ENCODE data around the gene SLC2A9.

SLC2A9 gene

GRCh38 chr4:9963328-9963727 lies 58.0 kb downstream of the SLC2A9 start:
- H3K4me1 ChIP-seq (ENCODE audit: insufficient read depth, low read length): no peaks in the 10 kb centered on the region
- no peaks in the 10 kb centered on the region for H3K9me3 ChIP-seq (ENCODE audit: control insufficient read depth, insufficient read depth, low read length)
- no peaks in the 10 kb centered on the region for H3K36me3 ChIP-seq (ENCODE audit: insufficient read depth, low read length)
- H3K9ac ChIP-seq (ENCODE audit: low read depth, low read length): no peak overlapping the region

GRCh38 chr4:9962611-9963314 lies 58.5 kb downstream of the SLC2A9 start:
- H3K9me3 ChIP-seq (ENCODE audit: control insufficient read depth, insufficient read depth, low read length): no peaks in the 10 kb centered on the region
- H3K36me3 ChIP-seq (ENCODE audit: insufficient read depth, low read length): no peaks in the 10 kb centered on the region
- no peak overlapping the region for H3K9ac ChIP-seq (ENCODE audit: low read depth, low read length)
- H3K4me1 ChIP-seq (ENCODE audit: insufficient read depth, low read length): no peaks in the 10 kb centered on the region

- H3K4me1 ChIP-seq (ENCODE audit: insufficient read depth, low read length): peaks cover 5% of the 10 kb centered on the region; the same call in 1 of the 2 replicates
- no peaks in the 10 kb centered on the region for H3K9me3 ChIP-seq (ENCODE audit: control insufficient read depth, insufficient read depth, low read length)
- no peak overlapping the region for H3K9ac ChIP-seq (ENCODE audit: low read depth, low read length)
- H3K36me3 ChIP-seq (ENCODE audit: insufficient read depth, low read length): no peaks in the 10 kb centered on the region
Observed at GRCh38 chr4:9954468-9954867, 66.8 kb downstream of the SLC2A9 start.

DNA sequence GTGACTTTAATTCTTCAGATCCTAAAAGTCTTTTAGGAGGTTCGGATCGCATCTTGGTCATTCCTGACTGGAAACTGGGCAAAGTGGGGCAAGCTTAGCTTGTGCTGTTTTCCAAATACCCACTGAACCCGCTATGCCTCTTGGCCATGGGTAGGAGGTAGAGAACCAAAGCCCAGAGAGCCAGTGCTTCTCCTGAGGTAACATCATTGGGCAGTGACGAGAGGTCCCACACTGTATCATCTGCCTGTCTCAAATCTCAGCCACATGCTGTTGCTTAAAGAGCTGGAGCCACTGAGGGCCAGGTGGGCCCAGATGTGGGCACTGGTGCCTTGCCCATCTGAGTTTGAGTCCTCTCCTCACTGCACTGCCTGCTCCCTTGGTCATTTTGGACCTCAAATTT lies 68.2 kb downstream of the SLC2A9 start:
- Histone ChIP-seq H3K9ac (ENCODE audit: low read depth, low read length) (no peak overlapping the region), H3K9me3 (ENCODE audit: control insufficient read depth, insufficient read depth, low read length) (no peaks in the 10 kb centered on the region), H3K4me1 (ENCODE audit: insufficient read depth, low read length) (peaks cover 8% of the 10 kb centered on the region; the same call in 1 of the 2 replicates), H3K36me3 (ENCODE audit: insufficient read depth, low read length) (no peaks in the 10 kb centered on the region)

DNA sequence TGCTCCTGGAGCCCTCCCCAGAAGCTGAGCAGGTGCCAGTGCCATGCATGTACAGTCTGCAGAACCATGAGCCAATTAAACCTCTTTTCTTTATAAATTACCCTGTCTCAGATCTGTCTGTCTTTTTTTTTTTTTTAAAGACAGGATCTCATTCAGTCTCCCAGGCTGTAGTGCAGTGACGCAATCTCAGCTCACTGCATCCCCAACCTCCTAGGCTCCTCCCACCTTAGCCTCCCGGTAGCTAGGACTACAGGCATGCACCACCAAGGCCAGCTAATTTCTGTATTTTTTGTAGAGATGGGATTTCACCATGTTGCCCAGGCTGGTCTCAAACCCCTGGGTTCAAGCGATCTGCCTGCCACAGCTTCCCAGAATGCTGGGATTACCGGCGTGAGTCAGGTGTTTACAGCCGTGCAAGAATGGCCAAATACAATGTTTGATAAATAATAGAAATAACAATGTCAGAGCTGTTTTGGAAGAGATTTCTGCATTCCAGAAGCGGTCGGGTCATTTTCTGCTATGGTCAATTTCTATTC lies 68.8 kb downstream of the SLC2A9 start:
- peaks cover 8% of the 10 kb centered on the region; the same call in 1 of the 2 replicates for H3K4me1 ChIP-seq (ENCODE audit: insufficient read depth, low read length)
- no peaks in the 10 kb centered on the region for H3K36me3 ChIP-seq (ENCODE audit: insufficient read depth, low read length)
- no peak overlapping the region for H3K9ac ChIP-seq (ENCODE audit: low read depth, low read length)
- H3K9me3 ChIP-seq (ENCODE audit: control insufficient read depth, insufficient read depth, low read length): no peaks in the 10 kb centered on the region

GRCh38 chr4:9949573-9949972 lies 71.7 kb downstream of the SLC2A9 start:
- Histone ChIP-seq H3K4me1 (ENCODE audit: insufficient read depth, low read length) (peaks cover 8% of the 10 kb centered on the region; the same call in 1 of the 2 replicates), H3K9ac (ENCODE audit: low read depth, low read length) (no peak overlapping the region), H3K9me3 (ENCODE audit: control insufficient read depth, insufficient read depth, low read length) (no peaks in the 10 kb centered on the region), H3K36me3 (ENCODE audit: insufficient read depth, low read length) (no peaks in the 10 kb centered on the region)

DNA sequence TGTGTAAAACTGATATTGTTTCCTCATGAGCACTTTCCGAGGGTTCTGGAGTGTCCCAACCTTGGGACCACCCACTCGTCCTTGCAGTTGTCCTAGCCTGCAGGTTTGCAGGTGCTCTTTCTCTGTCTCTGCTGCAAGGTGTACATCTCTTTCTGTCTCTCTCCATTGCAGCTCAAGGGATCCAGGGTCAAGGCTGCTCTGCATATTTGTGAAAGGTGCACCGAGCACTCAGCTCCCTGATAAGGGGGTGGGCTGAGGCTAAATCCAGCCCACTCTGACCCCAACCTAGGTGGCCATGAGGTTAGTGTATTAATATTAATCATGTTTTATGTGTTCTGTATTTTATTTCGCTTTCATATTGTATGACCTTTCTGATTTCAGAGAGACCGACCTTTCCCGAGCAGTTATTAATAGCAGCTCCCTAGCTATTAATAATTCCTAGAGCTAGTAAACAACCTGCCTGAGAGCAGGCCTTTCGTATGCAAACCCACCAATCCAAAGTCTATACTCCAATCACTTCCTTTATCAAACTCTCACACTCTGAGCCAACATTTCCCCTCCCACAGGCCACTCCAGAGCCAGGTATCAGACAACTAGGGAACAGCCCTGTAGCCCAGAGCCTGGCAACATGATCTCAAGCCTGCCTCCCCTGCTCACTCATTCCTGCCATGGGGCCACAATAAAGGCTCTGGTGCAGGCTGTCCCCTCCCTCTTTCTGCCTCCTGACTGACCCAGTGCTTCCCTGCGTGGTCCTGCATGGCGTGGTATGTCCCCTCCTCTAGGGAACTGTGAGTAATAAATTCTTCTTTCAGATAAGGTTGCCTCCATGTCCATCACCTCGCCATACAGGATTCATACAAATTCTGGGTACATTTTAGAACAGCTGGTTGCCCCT lies 73.9 kb downstream of the SLC2A9 start:
- no peaks in the 10 kb centered on the region for H3K36me3 ChIP-seq (ENCODE audit: insufficient read depth, low read length)
- H3K4me1 ChIP-seq (ENCODE audit: insufficient read depth, low read length): peaks cover 8% of the 10 kb centered on the region; the same call in 1 of the 2 replicates
- H3K9me3 ChIP-seq (ENCODE audit: control insufficient read depth, insufficient read depth, low read length): no peaks in the 10 kb centered on the region
- H3K9ac ChIP-seq (ENCODE audit: low read depth, low read length): no peak overlapping the region

DNA sequence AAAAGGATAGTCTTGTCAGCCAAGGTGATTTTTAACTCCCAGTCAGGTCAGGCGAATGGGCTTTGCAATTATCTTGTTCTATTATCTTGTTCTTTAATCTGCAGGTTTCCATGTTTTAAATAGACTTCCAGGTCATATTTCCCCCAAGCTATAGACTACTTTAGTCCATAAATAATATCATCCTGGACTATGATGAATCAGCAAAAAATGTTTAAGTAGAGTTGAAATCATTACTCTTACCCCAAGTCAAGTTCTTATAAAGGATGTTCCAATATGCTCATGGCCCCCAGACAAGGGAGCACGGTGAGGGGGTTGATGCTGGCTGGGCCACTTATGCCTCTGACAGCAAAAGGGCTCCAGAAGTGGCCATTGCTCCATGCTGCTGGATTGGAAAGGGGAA lies 75.1 kb downstream of the SLC2A9 start:
- H3K9ac ChIP-seq (ENCODE audit: low read depth, low read length): no peak overlapping the region
- no peaks in the 10 kb centered on the region for H3K36me3 ChIP-seq (ENCODE audit: insufficient read depth, low read length)

DNA sequence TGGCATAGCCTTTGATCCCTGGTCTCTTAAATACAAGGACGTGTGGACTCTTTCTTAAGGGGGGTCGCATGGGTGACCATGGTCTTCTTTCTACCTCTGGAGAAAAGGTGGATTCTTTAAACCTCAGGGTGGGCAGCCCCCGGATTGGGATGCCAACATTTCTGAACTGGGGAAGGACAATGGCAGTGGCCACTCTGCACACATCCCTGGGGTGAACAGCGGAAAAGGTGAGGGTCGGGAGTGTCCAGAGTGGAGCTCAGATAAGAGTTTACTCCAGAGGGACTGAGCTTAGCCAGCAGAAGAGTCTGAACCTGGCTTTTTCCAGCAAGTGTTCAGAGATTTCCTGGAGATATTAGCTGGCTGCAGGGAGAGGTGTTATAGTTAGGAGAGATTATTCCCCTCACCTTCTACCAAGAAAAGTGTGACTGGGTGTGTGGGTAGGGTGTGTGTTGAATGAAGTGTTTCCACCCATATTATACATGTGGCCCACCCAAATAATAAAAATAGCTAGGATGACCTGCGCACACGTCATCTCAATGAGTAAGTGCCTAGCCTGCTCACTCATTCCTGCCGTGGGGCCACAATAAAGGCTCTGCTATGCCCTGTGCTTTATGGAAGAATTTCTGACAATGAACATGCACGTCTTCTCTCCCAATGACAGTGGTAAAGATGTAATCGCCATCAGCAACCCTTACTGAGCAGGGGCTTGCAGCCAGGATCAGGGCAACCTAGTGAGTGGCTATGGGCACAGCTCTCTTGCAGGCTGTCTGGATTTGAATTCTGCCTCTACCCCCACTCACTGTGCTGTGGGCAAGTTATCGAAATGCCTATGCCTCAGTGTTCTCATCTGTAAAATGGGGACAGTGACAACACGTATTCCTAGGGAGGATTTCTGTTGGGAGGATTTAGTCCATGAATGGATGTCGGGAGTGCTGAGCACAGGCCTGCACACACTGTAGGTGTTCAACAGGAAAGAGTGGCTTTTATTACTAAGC lies 76.6 kb downstream of the SLC2A9 start:
- Histone ChIP-seq H3K4me1 (ENCODE audit: insufficient read depth, low read length) (peaks cover 9% of the 10 kb centered on the region), H3K36me3 (ENCODE audit: insufficient read depth, low read length) (no peaks in the 10 kb centered on the region), H3K9ac (ENCODE audit: low read depth, low read length) (no peak overlapping the region), H3K9me3 (ENCODE audit: control insufficient read depth, insufficient read depth, low read length) (no peaks in the 10 kb centered on the region)

More for the DNA sequence above, 75.1 kb downstream of the SLC2A9 start:
- H3K4me1 ChIP-seq (ENCODE audit: insufficient read depth, low read length): peaks cover 8% of the 10 kb centered on the region; the same call in 1 of the 2 replicates
- no peaks in the 10 kb centered on the region for H3K9me3 ChIP-seq (ENCODE audit: control insufficient read depth, insufficient read depth, low read length)

GRCh38 chr4:9943761-9944160 lies 77.5 kb downstream of the SLC2A9 start:
- Histone ChIP-seq H3K9me3 (ENCODE audit: control insufficient read depth, insufficient read depth, low read length) (no peaks in the 10 kb centered on the region), H3K36me3 (ENCODE audit: insufficient read depth, low read length) (no peaks in the 10 kb centered on the region), H3K9ac (ENCODE audit: low read depth, low read length) (no peak overlapping the region), H3K4me1 (ENCODE audit: insufficient read depth, low read length) (peaks cover 11% of the 10 kb centered on the region; the same call in 1 of the 2 replicates)

DNA sequence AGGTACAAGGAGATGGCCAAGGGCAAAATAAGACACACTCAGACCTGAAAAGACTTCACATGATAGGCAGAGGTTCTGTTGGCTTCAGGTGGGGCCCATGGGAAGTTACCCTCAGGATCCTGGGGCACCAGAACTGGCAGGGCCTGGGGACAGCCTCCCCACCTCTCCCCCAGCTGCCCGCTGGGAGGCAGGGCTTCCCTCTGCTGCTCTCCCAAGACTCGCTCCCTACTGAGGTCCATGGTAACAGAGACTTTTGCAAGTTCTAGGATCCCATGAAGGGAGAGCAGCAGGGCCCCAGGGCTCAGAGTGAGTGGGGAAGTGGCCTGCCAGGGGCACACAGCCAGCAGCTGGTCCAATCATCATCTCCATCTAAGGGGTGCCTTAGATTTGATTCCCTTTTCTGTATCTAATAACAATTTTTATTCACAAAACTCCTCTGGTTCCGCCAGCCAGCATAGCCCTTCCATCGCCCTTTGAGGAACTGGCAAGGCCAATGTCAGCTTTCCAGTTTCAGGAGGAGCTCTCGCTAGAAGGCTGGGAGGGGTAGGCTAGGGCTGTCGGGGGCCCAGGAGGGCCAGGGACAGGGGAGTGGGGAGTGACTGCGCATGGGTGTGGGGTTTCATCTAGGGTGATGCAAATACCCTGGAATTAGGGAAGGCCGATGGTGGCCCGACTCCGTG lies 78.2 kb downstream of the SLC2A9 start:
- Histone ChIP-seq H3K9me3 (ENCODE audit: control insufficient read depth, insufficient read depth, low read length) (no peaks in the 10 kb centered on the region), H3K4me1 (ENCODE audit: insufficient read depth, low read length) (peaks cover 14% of the 10 kb centered on the region; the same call in 1 of the 2 replicates), H3K36me3 (ENCODE audit: insufficient read depth, low read length) (no peaks in the 10 kb centered on the region), H3K9ac (ENCODE audit: low read depth, low read length) (no peak overlapping the region)

- H3K36me3 ChIP-seq (ENCODE audit: insufficient read depth, low read length): no peaks in the 10 kb centered on the region
- H3K4me1 ChIP-seq (ENCODE audit: insufficient read depth, low read length): peaks cover 14% of the 10 kb centered on the region; the same call in 1 of the 2 replicates
- no peaks in the 10 kb centered on the region for H3K9me3 ChIP-seq (ENCODE audit: control insufficient read depth, insufficient read depth, low read length)
- H3K9ac ChIP-seq (ENCODE audit: low read depth, low read length): no peak overlapping the region
Observed at GRCh38 chr4:9942139-9942538, 79.2 kb downstream of the SLC2A9 start.

- Histone ChIP-seq H3K9ac (ENCODE audit: low read depth, low read length) (no peak overlapping the region), H3K4me1 (ENCODE audit: insufficient read depth, low read length) (peaks cover 14% of the 10 kb centered on the region; the same call in 1 of the 2 replicates), H3K36me3 (ENCODE audit: insufficient read depth, low read length) (no peaks in the 10 kb centered on the region), H3K9me3 (ENCODE audit: control insufficient read depth, insufficient read depth, low read length) (no peaks in the 10 kb centered on the region)
Observed at GRCh38 chr4:9940041-9940440, 81.3 kb downstream of the SLC2A9 start.
